ENCODE results near the gene KAT2B. TPM values are rescaled to one million over a fixed set of nuclear protein-coding genes. Genes with fewer than 3 reads are reported as not detected.

The KAT2B gene
- total and polyA plus RNA-seq, 2 of the 8 experiments (the other 6 are each of a cell fraction or from before 2014, with no cell fraction given) = 0.24 to 0.91 TPM

GRCh38 chr3:20072422-20072821 lies 32.2 kb downstream of the KAT2B start:
- Histone ChIP-seq H4K20me1 (replicated peaks in 1 of 2; ENCODE audit: control insufficient read depth in 1 of 2, insufficient read depth in 2 of 2, low read length in 2 of 2) (no peaks in the 10 kb centered on the region), H4K91ac (replicated peaks; ENCODE audit: insufficient read length, low read length) (no peak overlapping the region), H2BK120ac (replicated peaks; ENCODE audit: low read depth, low read length) (no peak overlapping the region), H3K4me2 (ENCODE audit: insufficient read depth in 1 of 2, low read depth in 2 of 2, low read length in 2 of 2) (no peak overlapping the region; a peak in 1 of 4 replicates), H2BK20ac (ENCODE audit: low read length) (no peak overlapping the region), H3K79me1 (ENCODE audit: low read depth, low read length) (no peaks in the 10 kb centered on the region), H3K23ac (ENCODE audit: insufficient read length) (no peak overlapping the region), H3K23me2 (ENCODE audit: low read depth, low read length) (no peaks in the 10 kb centered on the region), H3K36me3 (ENCODE audit: control insufficient read depth in 2 of 4, insufficient read depth in 4 of 4, low read length in 3 of 4) (no peaks in the 10 kb centered on the region), H2BK5ac (ENCODE audit: low read depth, low read length) (no peak overlapping the region), H3K18ac (ENCODE audit: extremely low read depth, low read length) (0 out of 2 replicates have a peak overlapping the region, but pooled peaks have one; percentile 4), H4K8ac (ENCODE audit: extremely low read depth, insufficient read depth, low read length) (no peak overlapping the region), H2AK5ac (ENCODE audit: low read depth, low read length) (no peak overlapping the region), H3K4ac (replicated peaks; ENCODE audit: insufficient read length, low read depth, low read length) (no peak overlapping the region), H3K56ac (replicated peaks; ENCODE audit: insufficient read length, low read depth, low read length) (no peak overlapping the region), H2BK15ac (ENCODE audit: low read length) (no peak overlapping the region), H3K9ac (replicated peaks in 1 of 4; ENCODE audit: extremely low read depth in 1 of 4, low read depth in 3 of 4, low read length in 3 of 4) (no peak overlapping the region), H2BK12ac (ENCODE audit: low read depth, low read length) (no peak overlapping the region), H3K79me2 (ENCODE audit: control insufficient read depth in 1 of 2, insufficient read depth in 2 of 2, low read length in 2 of 2) (no peaks in the 10 kb centered on the region), H3K4me1 (replicated peaks in 1 of 4; ENCODE audit: control insufficient read depth in 3 of 4, insufficient read depth in 4 of 4, low read length in 3 of 4) (peaks cover 0 to 8% (median 3%) of the 10 kb centered on the region in 4 experiments; a peak in 3 of 7 replicates), H3K27ac (ENCODE audit: low read depth, low read length) (no peak overlapping the region), H3K9me3 (ENCODE audit: insufficient read depth in 2 of 2, low read depth in 1 of 2, low read length in 1 of 2) (no peaks in the 10 kb centered on the region), H3K14ac (ENCODE audit: insufficient read length) (no peak overlapping the region), H3K27me3 (replicated peaks in 1 of 4; ENCODE audit: control insufficient read depth in 3 of 4, extremely low read depth in 1 of 4, insufficient read depth in 3 of 4, low read length in 3 of 4) (peaks cover 1 to 9% (median 4%) of the 10 kb centered on the region in 4 experiments; a peak in 6 of 7 replicates), H3K4me3 (ENCODE audit: extremely low read depth in 1 of 4, insufficient read depth in 2 of 4, low read depth in 3 of 4, low read length in 4 of 4) (no peak overlapping the region), H4K5ac (ENCODE audit: insufficient read length, low read depth, low read length) (no peak overlapping the region), H2AFZ (ENCODE audit: low read length) (no peak overlapping the region)
- DNase-seq (ENCODE audit: low read depth in 1 of 2, low spot score in 2 of 2) (no peak), FAIRE-seq (no peak)
- WGBS, 2 experiments (ENCODE audit: extremely low coverage in 1 of 2, insufficient coverage in 1 of 2, insufficient read length in 1 of 2, insufficient replicate concordance in 2 of 2, low coverage in 1 of 2, low lambda C conversion rate in 2 of 2, missing lambda C conversion rate in 1 of 2) = 93% methylated on average over 6 of the region's 6 CpGs; no CpG with 5 or more reads in 1 of the 2 experiments
- ChIA-PET CTCF (ENCODE audit: partially characterized antibody) (interaction anchor here (0.9 kb wide), 1 partner anchor 24 kb away, joined by 3 read pairs; no protein-coding TSS in a partner anchor), POLR2A (ENCODE audit: partially characterized antibody) (no interaction called here)
- TF ChIP-seq GABPA (IDR thresholded peaks at IDR 0.05; ENCODE audit: borderline replicate concordance, insufficient read depth, low read length) (no peak), SAP30 (IDR thresholded peaks at IDR 0.05; ENCODE audit: insufficient read depth, insufficient replicate concordance, low read length) (no peak), RFX5 (IDR thresholded peaks at IDR 0.05; ENCODE audit: borderline replicate concordance, low read depth, low read length) (no peak), CHD2 (IDR thresholded peaks at IDR 0.05; ENCODE audit: low read length) (no peak), RXRA (IDR thresholded peaks at IDR 0.05; ENCODE audit: insufficient read depth, low read depth, low read length) (no peak), NRF1 (IDR thresholded peaks at IDR 0.05; ENCODE audit: low read depth, low read length) (no peak), BCL11A (IDR thresholded peaks at IDR 0.05; ENCODE audit: low read depth in 2 of 2, low read length in 2 of 2) (no peak)
- TF ChIP-seq, protein P1, sequence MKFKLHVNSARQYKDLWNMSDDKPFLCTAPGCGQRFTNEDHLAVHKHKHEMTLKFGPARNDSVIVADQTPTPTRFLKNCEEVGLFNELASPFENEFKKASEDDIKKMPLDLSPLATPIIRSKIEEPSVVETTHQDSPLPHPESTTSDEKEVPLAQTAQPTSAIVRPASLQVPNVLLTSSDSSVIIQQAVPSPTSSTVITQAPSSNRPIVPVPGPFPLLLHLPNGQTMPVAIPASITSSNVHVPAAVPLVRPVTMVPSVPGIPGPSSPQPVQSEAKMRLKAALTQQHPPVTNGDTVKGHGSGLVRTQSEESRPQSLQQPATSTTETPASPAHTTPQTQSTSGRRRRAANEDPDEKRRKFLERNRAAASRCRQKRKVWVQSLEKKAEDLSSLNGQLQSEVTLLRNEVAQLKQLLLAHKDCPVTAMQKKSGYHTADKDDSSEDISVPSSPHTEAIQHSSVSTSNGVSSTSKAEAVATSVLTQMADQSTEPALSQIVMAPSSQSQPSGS (IDR thresholded peaks at IDR 0.05; ENCODE audit: low read length) = no peak
